HG03135 (cell line): ENCODE measurements around the gene SLC8A3.

Source experiments
- ATAC-seq: cut with Tn5 transposase; IDR thresholded peaks from one replicate; pipeline ENCODE4 v1.9.1; 2021; ENCODE audit warnings: mild to moderate bottlenecking, moderate library complexity; ENCODE audit not compliant: unreplicated experiment

Gene SLC8A3

GRCh38 chr14:70029296-70030132 is 159.2 kb downstream of the SLC8A3 start:
- ATAC-seq: no peak

- no peak for ATAC-seq
Observed at GRCh38 chr14:70027785-70028428, 160.8 kb downstream of the SLC8A3 start.

GRCh38 chr14:70023871-70024270 is 164.9 kb downstream of the SLC8A3 start:
- no peak for ATAC-seq

GRCh38 chr14:70022771-70023445 is 165.8 kb downstream of the SLC8A3 start:
- no peak for ATAC-seq

GRCh38 chr14:70021548-70022220 is 167.1 kb downstream of the SLC8A3 start:
- ATAC-seq: no peak

- ATAC-seq: no peak
Observed at GRCh38 chr14:70020352-70021170, 168.2 kb downstream of the SLC8A3 start.

- no peak for ATAC-seq
Observed at GRCh38 chr14:70019695-70020094, 169.1 kb downstream of the SLC8A3 start.

- ATAC-seq: no peak
Observed at GRCh38 chr14:70018713-70019211, 170.0 kb downstream of the SLC8A3 start.

- ATAC-seq: no peak
Observed at GRCh38 chr14:70018230-70018629, 170.5 kb downstream of the SLC8A3 start.

GRCh38 chr14:70014406-70015095 is 174.2 kb downstream of the SLC8A3 start:
- no peak for ATAC-seq

GRCh38 chr14:70013271-70013873 is 175.4 kb downstream of the SLC8A3 start:
- ATAC-seq: no peak

GRCh38 chr14:70011708-70012107 is 177.0 kb downstream of the SLC8A3 start:
- ATAC-seq: no peak

- no peak for ATAC-seq
Observed at GRCh38 chr14:70011098-70011497, 177.7 kb downstream of the SLC8A3 start.

- no peak for ATAC-seq
Observed at GRCh38 chr14:70009961-70010360, 178.8 kb downstream of the SLC8A3 start.

- no peak for ATAC-seq
Observed at GRCh38 chr14:70008284-70009262, 180.2 kb downstream of the SLC8A3 start.

- ATAC-seq: no peak
Observed at GRCh38 chr14:70006699-70007098, 182.1 kb downstream of the SLC8A3 start.

- no peak for ATAC-seq
Observed at GRCh38 chr14:70005281-70005805, 183.4 kb downstream of the SLC8A3 start.

- ATAC-seq: no peak
Observed at GRCh38 chr14:70004791-70005190, 184.0 kb downstream of the SLC8A3 start.
